Measurements from ENCODE around the gene MYBPC2.
A peak's percentile ranks its signal among the peaks of the same experiment; 100 is the strongest.

MYBPC2 gene

GRCh38 chr19:50417111-50418081 lies 15.3 kb upstream of the MYBPC2 start:
- H3K36me3 ChIP-seq (ENCODE audit: control insufficient read depth in 2 of 2, insufficient read depth in 1 of 2, low read length in 2 of 2): peaks cover 6 to 29% of the 10 kb centered on the region in 2 experiments; a peak in 2 of 3 replicates
- ChIA-PET CTCF (interaction anchor here (0.5 kb wide), 1 partner anchor 123 kb away, joined by 5 read pairs; no protein-coding TSS in a partner anchor), POLR2A (interaction anchor here (0.6 kb wide), 1 partner anchor 33 kb away, joined by 4 read pairs; no protein-coding TSS in a partner anchor)
- no peaks in the 10 kb centered on the region for H3K4me1 ChIP-seq (ENCODE audit: control insufficient read depth, insufficient read depth, low read length)
- H3K27ac ChIP-seq (ENCODE audit: extremely low read depth, low read depth, low read length): no peak overlapping the region
- H3K9me3 ChIP-seq (ENCODE audit: control insufficient read depth, insufficient read depth, low read depth, low read length): no peaks in the 10 kb centered on the region
- H3K4me3 ChIP-seq (ENCODE audit: low read depth, low read length): no peak overlapping the region
- TF ChIP-seq ZNF174 (tag by site-specific recombination; IDR thresholded peaks at IDR 0.05): no peak
- no peak for TF ChIP-seq ZNF521 (tag by site-specific recombination; IDR thresholded peaks at IDR 0.05)
- TF ChIP-seq ZBTB6 (tag by site-specific recombination; IDR thresholded peaks at IDR 0.05): no peak
- TF ChIP-seq TSHZ1 (tag by site-specific recombination; IDR thresholded peaks at IDR 0.05; ENCODE audit: borderline replicate concordance): no peak
- no peak for TF ChIP-seq ZNF792 (tag by site-specific recombination; IDR thresholded peaks at IDR 0.05)
- no peak for TF ChIP-seq ZNF530 (tag by site-specific recombination; IDR thresholded peaks at IDR 0.05; ENCODE audit: low read depth)
- no peak for TF ChIP-seq ZNF768 (tag by site-specific recombination; IDR thresholded peaks at IDR 0.05)
- no peak for TF ChIP-seq ZXDB (tag by site-specific recombination; IDR thresholded peaks at IDR 0.05)
- TF ChIP-seq ZNF580 (tag by site-specific recombination; IDR thresholded peaks at IDR 0.05): no peak
- no peak for TF ChIP-seq HOXC10 (CRISPR knock-in tag; IDR thresholded peaks at IDR 0.05)
- TF ChIP-seq ZNF335 (tag by site-specific recombination; conservative IDR thresholded peaks at IDR 0.05): no peak
- peak; percentile 99 for TF ChIP-seq KLF1 (tag by site-specific recombination; IDR thresholded peaks at IDR 0.05)
- TF ChIP-seq ZEB2 (tag by site-specific recombination; IDR thresholded peaks at IDR 0.05): peak; percentile 39; the same call in 1 of the 2 replicates
- TF ChIP-seq ZNF274 (IDR thresholded peaks at IDR 0.05; ENCODE audit: low read length): no peak
- no peak for TF ChIP-seq ZNF274 (tag by site-specific recombination; IDR thresholded peaks at IDR 0.05; ENCODE audit: borderline replicate concordance)
- no peak for TF ChIP-seq WT1 (tag by site-specific recombination; IDR thresholded peaks at IDR 0.05)
- no peak for TF ChIP-seq ZBTB21 (tag by site-specific recombination; IDR thresholded peaks at IDR 0.05)
- TF ChIP-seq CTCF (tag by site-specific recombination; IDR thresholded peaks at IDR 0.05): no peak
- TF ChIP-seq KLF9 (tag by site-specific recombination; IDR thresholded peaks at IDR 0.05; ENCODE audit: low read depth): peak; percentile 33; the same call in 1 of the 2 replicates
- peak; percentile 69 for TF ChIP-seq ZNF341 (tag by site-specific recombination; IDR thresholded peaks at IDR 0.05; ENCODE audit: low read depth)
- TF ChIP-seq ZNF114 (tag by site-specific recombination; IDR thresholded peaks at IDR 0.05): no peak
- TF ChIP-seq ZNF664 (tag by site-specific recombination; IDR thresholded peaks at IDR 0.05): no peak
- TF ChIP-seq KLF17 (tag by site-specific recombination; IDR thresholded peaks at IDR 0.05): peak; percentile 55; the same call in 1 of the 2 replicates
- no peak for TF ChIP-seq OVOL3 (tag by site-specific recombination; IDR thresholded peaks at IDR 0.05)
- TF ChIP-seq ZNF280D (tag by site-specific recombination; IDR thresholded peaks at IDR 0.05): no peak
- no peak for TF ChIP-seq ZBTB17 (tag by site-specific recombination; IDR thresholded peaks at IDR 0.05)
- no peak for TF ChIP-seq EGR2 (tag by site-specific recombination; IDR thresholded peaks at IDR 0.05; ENCODE audit: low read depth)
